Measurements from ENCODE around the gene NOL3.

Gene NOL3

DNA sequence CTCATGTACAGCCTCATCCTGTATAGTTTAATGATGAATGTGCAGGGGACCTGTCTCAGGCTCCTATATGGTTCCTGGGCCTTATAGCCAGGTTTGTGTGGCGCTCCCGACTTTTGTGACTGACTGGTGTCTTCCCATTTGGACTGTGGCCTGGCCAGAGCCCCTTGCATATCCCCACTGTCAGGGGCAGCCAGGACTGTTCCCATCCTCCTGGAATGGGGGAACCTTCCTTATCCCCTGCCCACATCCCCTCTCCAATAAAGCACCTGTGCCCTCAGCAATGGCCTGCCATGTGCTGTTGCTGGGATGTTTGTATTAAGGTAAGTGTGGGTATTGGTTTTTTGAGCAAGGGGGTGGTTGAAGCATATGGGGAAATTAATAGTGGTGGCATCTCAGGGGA is 22.1 kb upstream of the NOL3 start:
- Histone ChIP-seq H3K9me3 (ENCODE audit: control insufficient read depth, low read length) (no peaks in the 10 kb centered on the region), H2BK15ac (ENCODE audit: low read depth, poor library complexity, severe bottlenecking) (no peak overlapping the region), H3K23ac (ENCODE audit: low read length in 2 of 2) (no peak overlapping the region), H3K4me1 (ENCODE audit: control insufficient read depth, insufficient read depth, low read depth, low read length) (peaks cover 26% of the 10 kb centered on the region), H3K4me3 (ENCODE audit: insufficient read depth in 1 of 2, low read depth in 1 of 2, low read length in 2 of 2) (no peak overlapping the region), H3K9ac (ENCODE audit: low read length) (no peak overlapping the region), H4K8ac (ENCODE audit: low read length) (peak overlapping the region; percentile 25), H3K79me1 (replicated peaks; ENCODE audit: low read length, poor library complexity, severe bottlenecking) (peaks cover 10% of the 10 kb centered on the region), H3K27ac (ENCODE audit: low read length, poor library complexity, severe bottlenecking) (no peak overlapping the region), H2BK5ac (ENCODE audit: low read depth, low read length, poor library complexity, severe bottlenecking) (no peak overlapping the region), H2BK12ac (ENCODE audit: low read length in 2 of 2) (no peak overlapping the region), H3K4ac (ENCODE audit: low read depth in 1 of 2, low read length in 2 of 2) (no peak overlapping the region), H3K27me3 (ENCODE audit: control insufficient read depth in 1 of 2, insufficient read depth in 1 of 2, low read length in 2 of 2) (peaks cover 0 to 7% of the 10 kb centered on the region in 2 experiments), H3K14ac (ENCODE audit: low read length in 2 of 2) (no peak overlapping the region), H3K36me3 (ENCODE audit: control insufficient read depth in 1 of 2, insufficient read depth in 2 of 2, low read depth in 1 of 2, low read length in 2 of 2) (peaks cover 59 to 62% of the 10 kb centered on the region in 2 experiments), H2BK120ac (ENCODE audit: low read depth, low read length) (no peak overlapping the region), H2AFZ (ENCODE audit: low read depth, low read length) (no peak overlapping the region), H3K4me2 (ENCODE audit: low read length, poor library complexity, severe bottlenecking) (no peak overlapping the region), H4K91ac (ENCODE audit: low read length) (no peak overlapping the region), H3K18ac (ENCODE audit: low read depth in 1 of 2, low read length in 2 of 2) (no peak overlapping the region), H2AK5ac (ENCODE audit: low read length, severe bottlenecking) (no peak overlapping the region)
- 100% methylated on average over 2 of the region's 2 CpGs for WGBS
- no peak for DNase-seq

- DNase-seq = no peak
- Histone ChIP-seq H3K4me3 (ENCODE audit: insufficient read depth in 1 of 2, low read depth in 1 of 2, low read length in 2 of 2) (no peak overlapping the region), H3K9me3 (ENCODE audit: control insufficient read depth, low read length) (no peaks in the 10 kb centered on the region), H4K91ac (ENCODE audit: low read length) (no peak overlapping the region), H3K23ac (ENCODE audit: low read length in 2 of 2) (no peak overlapping the region), H3K79me1 (replicated peaks; ENCODE audit: low read length, poor library complexity, severe bottlenecking) (peaks cover 10% of the 10 kb centered on the region), H2AK5ac (ENCODE audit: low read length, severe bottlenecking) (no peak overlapping the region), H3K4me2 (ENCODE audit: low read length, poor library complexity, severe bottlenecking) (no peak overlapping the region), H2BK12ac (ENCODE audit: low read length in 2 of 2) (no peak overlapping the region), H2BK15ac (ENCODE audit: low read depth, poor library complexity, severe bottlenecking) (no peak overlapping the region), H3K4me1 (ENCODE audit: control insufficient read depth, insufficient read depth, low read depth, low read length) (peaks cover 26% of the 10 kb centered on the region), H4K8ac (ENCODE audit: low read length) (no peak overlapping the region), H3K9ac (ENCODE audit: low read length) (no peak overlapping the region), H3K4ac (ENCODE audit: low read depth in 1 of 2, low read length in 2 of 2) (no peak overlapping the region), H3K18ac (ENCODE audit: low read depth in 1 of 2, low read length in 2 of 2) (no peak overlapping the region), H2BK5ac (ENCODE audit: low read depth, low read length, poor library complexity, severe bottlenecking) (no peak overlapping the region), H2BK120ac (ENCODE audit: low read depth, low read length) (no peak overlapping the region), H3K14ac (ENCODE audit: low read length in 2 of 2) (no peak overlapping the region), H3K36me3 (ENCODE audit: control insufficient read depth in 1 of 2, insufficient read depth in 2 of 2, low read depth in 1 of 2, low read length in 2 of 2) (peaks cover 54 to 58% of the 10 kb centered on the region in 2 experiments), H2AFZ (ENCODE audit: low read depth, low read length) (no peak overlapping the region), H3K27me3 (ENCODE audit: control insufficient read depth in 1 of 2, insufficient read depth in 1 of 2, low read length in 2 of 2) (peaks cover 0 to 8% of the 10 kb centered on the region in 2 experiments), H3K27ac (ENCODE audit: low read length, poor library complexity, severe bottlenecking) (no peak overlapping the region)
- 94% methylated on average over 11 of the region's 11 CpGs for WGBS
These were observed 21.6 kb upstream of the NOL3 start for GRCh38 chr16:67148656-67149275.

DNA sequence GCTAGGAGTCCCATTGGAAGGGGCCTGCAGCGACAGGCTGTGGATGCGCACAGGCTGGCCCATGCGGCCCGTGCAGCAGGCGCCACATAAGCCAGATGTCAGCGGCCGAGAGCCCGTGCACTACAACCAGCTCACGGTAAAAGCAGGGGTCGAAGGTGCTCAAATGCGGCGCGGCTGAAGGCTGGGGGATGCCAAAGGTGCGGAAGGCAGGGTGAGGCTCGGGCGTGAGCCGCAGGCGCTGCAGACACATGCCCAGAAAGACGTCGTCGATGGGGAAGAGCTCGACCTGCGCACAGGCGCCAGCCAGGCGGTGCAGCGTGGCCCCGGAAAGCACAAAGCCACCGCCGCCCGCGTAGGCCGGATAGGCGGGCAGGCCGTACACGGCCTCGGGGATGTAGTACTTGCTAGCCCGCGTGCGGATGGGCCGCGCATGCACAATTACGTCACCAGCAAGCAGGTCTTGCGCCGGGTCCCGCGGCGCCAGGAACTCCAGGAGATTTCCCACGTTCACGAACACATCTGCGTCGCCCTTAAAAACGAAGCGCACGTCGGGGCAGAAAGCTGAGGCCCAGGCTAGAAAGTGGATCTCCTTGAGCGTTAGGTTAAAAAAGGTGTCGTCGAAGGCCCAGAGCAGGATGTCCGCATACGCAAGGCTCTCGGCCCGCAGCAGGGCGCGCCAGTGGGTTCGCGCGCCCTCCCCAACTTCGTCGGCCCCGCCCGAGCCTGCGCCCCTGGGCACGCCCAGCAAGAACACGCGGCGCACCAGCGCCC is 20.9 kb upstream of the NOL3 start:
- H2BK120ac ChIP-seq (ENCODE audit: low read depth, low read length) = no peak overlapping the region
- peaks cover 26% of the 10 kb centered on the region for H3K4me1 ChIP-seq (ENCODE audit: control insufficient read depth, insufficient read depth, low read depth, low read length)
- no peak overlapping the region for H2AK5ac ChIP-seq (ENCODE audit: low read length, severe bottlenecking)
- peak overlapping the region; percentile 95 for H4K91ac ChIP-seq (ENCODE audit: low read length)
- no peaks in the 10 kb centered on the region for H3K9me3 ChIP-seq (ENCODE audit: control insufficient read depth, low read length)
- peak overlapping the region; percentile 85 to 91 for H3K4ac ChIP-seq (ENCODE audit: low read depth in 1 of 2, low read length in 2 of 2)
- no peak overlapping the region for H2AFZ ChIP-seq (ENCODE audit: low read depth, low read length)
- DNase-seq = no peak
- H2BK5ac ChIP-seq (ENCODE audit: low read depth, low read length, poor library complexity, severe bottlenecking) = no peak overlapping the region
- H3K9ac ChIP-seq (ENCODE audit: low read length) = no peak overlapping the region
- peaks cover 10% of the 10 kb centered on the region for H3K79me1 ChIP-seq (replicated peaks; ENCODE audit: low read length, poor library complexity, severe bottlenecking)
- peak overlapping the region in 1 of 2 experiments; percentile 72 for H3K18ac ChIP-seq (ENCODE audit: low read depth in 1 of 2, low read length in 2 of 2)
- H3K14ac ChIP-seq (ENCODE audit: low read length in 2 of 2) = no peak overlapping the region
- peaks cover 0 to 15% of the 10 kb centered on the region in 2 experiments for H3K27me3 ChIP-seq (ENCODE audit: control insufficient read depth in 1 of 2, insufficient read depth in 1 of 2, low read length in 2 of 2)
- peak overlapping the region; percentile 60 to 81 for H3K4me3 ChIP-seq (ENCODE audit: insufficient read depth in 1 of 2, low read depth in 1 of 2, low read length in 2 of 2)
- peak overlapping the region in 1 of 2 experiments; percentile 9 for H3K23ac ChIP-seq (ENCODE audit: low read length in 2 of 2)
- H3K36me3 ChIP-seq (ENCODE audit: control insufficient read depth in 1 of 2, insufficient read depth in 2 of 2, low read depth in 1 of 2, low read length in 2 of 2) = peaks cover 54 to 58% of the 10 kb centered on the region in 2 experiments
- H2BK12ac ChIP-seq (ENCODE audit: low read length in 2 of 2) = peak overlapping the region in 1 of 2 experiments; percentile 39
- H2BK15ac ChIP-seq (ENCODE audit: low read depth, poor library complexity, severe bottlenecking) = peak overlapping the region; percentile 13
- H4K8ac ChIP-seq (ENCODE audit: low read length) = peak overlapping the region; percentile 99
- no peak overlapping the region for H3K4me2 ChIP-seq (ENCODE audit: low read length, poor library complexity, severe bottlenecking)
- 76% methylated on average over 77 of the region's 77 CpGs for WGBS
- H3K27ac ChIP-seq (ENCODE audit: low read length, poor library complexity, severe bottlenecking) = no peak overlapping the region
